Inflammatory macrophage treated with lipopolysaccharide for 4 hours (primary cell): ENCODE results near the gene CDKL2.
"Not testable (repeated sequence)": the region's sequence is repeated elsewhere in the genome, so short reads cannot be mapped to it uniquely, and the experiment has no call there.

Experiments
- DNase-seq: peaks from one replicate; pipeline ENCODE4 v3.0.0-alpha.2; 2020

The CDKL2 gene

DNA sequence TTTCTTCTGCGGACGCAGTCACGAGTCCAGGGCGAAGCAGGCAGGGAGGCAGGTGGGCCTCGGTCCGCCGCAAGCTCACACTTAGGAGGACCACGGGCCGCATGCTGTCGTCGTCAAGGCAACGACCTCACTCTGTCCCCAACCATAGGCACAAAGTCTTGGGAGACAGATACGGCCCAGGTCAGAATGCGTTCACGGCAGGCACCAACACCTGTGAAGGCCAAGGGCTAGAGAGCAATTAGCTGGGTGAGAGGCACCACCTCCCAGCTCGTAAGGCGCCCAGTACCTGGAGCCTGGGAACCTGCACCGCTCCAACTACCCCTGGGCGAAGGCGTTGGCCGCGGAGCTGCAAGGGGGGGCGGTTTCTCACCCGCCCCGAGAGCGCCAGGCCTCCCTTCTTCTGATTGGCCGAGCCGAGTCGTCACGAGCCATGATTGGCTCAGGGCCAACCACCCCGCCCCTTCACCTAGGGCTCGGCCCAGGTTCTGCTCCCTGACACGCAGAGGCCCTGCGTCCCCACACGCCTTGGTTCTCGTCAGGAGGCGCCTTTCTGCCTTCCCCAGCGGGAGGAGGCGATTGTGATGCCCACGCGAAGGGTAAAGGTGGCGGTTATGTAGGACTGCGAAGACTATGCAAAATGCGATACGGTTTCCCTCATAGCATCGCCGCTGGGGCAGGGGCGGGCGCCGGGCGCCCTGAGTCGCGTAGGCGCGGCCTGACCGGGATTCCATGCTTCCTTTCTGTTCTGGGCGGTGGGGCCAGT is at the start of gene CDKL2:
Gene CDKL2, minus strand, starts transcription at position 355 of the 763 bp plus-strand sequence. CDS start 4,540 bp downstream, outside the sequence.
- DNase-seq, result peak; percentile 67

- no peak for DNase-seq
Measured at GRCh38 chr4:75678965-75679364, 48.6 kb upstream of the CDKL2 start.

DNA sequence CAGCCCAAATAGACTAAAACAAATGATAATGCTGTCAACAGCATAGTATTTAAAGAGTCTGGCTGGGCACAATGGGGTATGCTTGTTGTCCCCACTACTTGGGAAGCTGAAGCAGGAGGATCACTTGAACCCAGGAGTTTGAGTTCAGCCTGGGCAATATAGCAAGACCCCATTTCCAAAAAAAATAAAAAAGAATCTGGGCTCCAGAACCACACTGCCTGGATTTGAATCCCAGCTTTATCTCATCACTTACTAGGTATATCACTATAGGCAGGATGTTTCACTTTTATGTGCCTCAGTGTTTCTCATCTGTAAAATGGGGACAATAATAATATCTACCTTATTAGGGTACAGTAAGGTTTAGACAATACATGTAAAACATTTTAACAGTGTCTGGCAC is 48.1 kb upstream of the CDKL2 start:
- DNase-seq, result no peak

- no peak for DNase-seq
Measured at GRCh38 chr4:75675004-75675531, 44.7 kb upstream of the CDKL2 start.

DNA sequence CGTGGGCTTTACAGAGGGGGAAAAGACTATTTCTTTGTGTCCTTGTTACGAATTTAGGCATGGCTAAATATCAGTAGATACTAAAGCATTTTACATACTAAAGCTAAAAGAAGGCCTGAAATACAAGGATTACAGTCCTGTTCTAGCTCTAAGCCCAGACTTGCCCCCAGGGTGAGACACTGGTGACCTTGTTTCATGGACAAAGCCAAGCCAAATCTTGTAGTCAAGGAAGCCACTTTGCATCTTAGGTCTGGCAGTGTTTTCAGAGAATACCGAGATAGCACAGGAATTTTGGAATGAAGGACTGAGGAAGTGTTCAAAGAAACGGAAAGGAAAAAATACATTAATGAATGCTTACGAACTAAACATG is 43.6 kb upstream of the CDKL2 start:
- DNase-seq, result no peak

GRCh38 chr4:75673027-75673958 is 43.0 kb upstream of the CDKL2 start, which contains the start of gene G3BP2:
Gene G3BP2, minus strand, starts transcription at chr4:75673411. Its CDS starts 11,386 bp downstream, at chr4:75662025.
- peak; percentile 99 for DNase-seq

DNA sequence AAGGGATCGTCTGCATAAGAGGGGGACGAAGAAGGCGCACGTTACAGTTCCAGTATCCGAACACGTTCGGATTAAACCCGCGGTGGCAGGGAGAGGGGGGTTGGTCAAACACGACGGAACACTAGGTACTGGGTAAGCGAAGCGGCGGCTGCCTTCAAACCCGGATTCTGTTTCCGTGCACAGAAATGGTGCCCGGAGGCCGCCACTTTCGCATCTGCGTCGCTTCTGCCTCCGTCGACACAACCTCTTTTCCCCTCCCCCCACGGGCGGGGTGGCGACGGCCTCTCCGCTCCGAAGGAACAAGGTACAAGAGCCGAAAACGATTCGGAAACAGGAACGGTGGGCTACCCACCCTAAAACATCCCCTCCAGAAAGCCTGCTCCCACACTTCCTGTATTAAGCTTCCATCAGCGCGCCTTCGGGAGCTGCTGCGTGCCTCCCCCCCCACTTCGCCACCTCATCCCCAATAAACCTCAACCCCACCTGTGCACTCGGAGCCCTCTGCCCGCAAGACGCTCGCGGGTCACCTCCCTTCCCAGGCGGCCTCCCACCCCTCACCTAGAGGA is 42.2 kb upstream of the CDKL2 start:
- peak; percentile 72 for DNase-seq

GRCh38 chr4:75671802-75672421 is 41.6 kb upstream of the CDKL2 start:
- no peak for DNase-seq

GRCh38 chr4:75668596-75668995 is 38.3 kb upstream of the CDKL2 start:
- DNase-seq, result no peak

- not testable (repeated sequence) for DNase-seq
Measured at GRCh38 chr4:75667636-75668035, 37.3 kb upstream of the CDKL2 start.

GRCh38 chr4:75666299-75666698 is 36.0 kb upstream of the CDKL2 start:
- no peak for DNase-seq

- not testable (repeated sequence) for DNase-seq
Measured at GRCh38 chr4:75664604-75665003, 34.3 kb upstream of the CDKL2 start.

DNA sequence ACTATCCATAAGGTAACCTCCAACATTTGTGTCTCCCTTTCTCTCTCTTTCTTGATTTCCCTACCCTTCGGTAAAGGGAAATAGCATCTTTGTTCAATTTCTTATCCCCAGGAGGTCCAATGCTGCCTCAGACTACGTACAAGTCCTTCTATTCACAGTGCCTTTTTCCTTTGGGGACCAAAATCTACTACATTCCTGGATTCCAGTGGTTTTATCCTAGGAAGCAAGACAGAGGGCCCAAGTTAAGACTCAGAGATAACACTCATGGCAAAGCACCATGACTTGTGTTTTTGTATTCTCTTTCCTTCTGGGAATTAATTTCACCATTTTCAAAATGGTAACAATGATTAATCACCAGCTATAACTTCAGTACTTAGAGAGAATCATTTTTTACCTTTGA is 32.3 kb upstream of the CDKL2 start:
- DNase-seq, result no peak

DNA sequence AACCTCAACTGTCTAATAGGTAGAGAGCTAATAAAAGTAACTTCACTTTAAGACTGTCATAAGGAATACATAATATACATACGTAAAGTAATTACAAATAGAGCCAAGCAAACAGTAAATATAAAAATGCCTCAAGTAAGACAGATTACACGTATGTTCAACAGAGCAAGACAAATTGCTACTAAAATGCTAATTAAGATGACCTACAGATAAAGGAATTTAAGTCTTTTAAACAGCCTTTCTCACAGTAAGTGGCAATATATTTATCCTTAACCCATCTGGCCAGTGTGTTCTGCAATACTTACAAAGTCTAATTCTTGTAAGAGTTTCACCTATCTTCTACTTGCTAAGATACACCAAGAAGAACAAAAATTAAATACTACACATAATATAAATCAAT is 30.2 kb upstream of the CDKL2 start:
- no peak for DNase-seq

DNA sequence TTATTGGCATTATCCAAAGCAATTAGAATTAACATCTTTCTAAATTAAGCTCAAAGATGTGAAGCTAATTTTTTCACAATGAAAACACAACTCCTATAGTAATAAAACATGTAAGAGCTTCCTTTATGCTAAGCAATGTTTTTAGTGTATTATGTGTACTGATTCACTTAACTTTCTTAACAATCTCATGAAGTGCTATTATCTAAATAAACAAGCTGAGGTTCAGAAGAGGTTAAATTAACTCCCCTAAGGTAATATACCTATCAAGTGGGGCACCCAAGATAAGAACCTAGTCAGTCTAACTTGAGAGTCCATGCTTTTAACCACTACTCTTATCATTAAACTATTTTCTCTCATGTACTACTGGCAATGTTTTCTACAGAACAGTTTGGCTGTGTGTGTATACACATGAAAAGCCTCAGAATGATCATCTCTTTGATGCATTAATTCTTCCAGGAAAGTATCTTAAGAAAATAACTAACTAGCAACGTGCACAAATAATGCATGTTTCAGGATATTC is 29.2 kb upstream of the CDKL2 start:
- DNase-seq, result no peak

GRCh38 chr4:75658876-75659275 is 28.5 kb upstream of the CDKL2 start:
- no peak for DNase-seq

DNA sequence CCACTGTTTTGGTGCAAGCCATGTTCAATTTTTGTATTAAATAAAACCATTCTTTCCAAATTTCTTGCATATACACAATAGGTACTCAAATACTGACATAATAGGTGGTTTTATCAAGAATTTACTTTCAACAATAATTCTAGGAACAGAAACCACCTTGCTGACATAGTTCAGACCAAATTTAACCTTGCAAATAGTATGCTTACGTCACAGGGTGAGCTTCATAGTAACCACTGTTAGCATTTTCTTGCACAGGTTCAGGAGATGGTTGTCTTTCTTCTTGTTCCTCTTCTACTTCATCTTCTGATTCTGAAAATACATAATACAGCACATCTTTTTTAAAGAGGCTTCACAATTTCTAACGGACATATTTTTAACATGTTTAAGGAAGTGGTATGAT is 25.2 kb upstream of the CDKL2 start:
- DNase-seq, result no peak

DNA sequence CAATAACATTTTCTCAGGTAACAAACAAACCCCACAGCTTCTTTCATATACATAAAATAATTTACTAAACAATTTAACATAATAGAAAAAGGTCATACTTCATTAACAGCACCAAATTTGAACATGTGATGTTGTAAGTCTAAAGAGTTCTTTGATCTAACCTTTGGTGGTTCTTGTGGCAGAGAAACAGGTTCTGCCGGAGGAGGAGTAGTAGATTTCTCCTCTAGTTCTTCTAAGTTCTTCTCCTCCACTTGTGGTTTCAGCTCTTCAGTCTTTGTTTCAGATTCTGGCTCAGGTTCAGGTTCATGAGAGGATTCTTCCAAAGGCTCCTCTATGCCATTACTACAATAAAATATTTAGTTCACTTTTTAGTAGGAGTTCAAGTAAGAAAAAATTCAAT is 24.6 kb upstream of the CDKL2 start:
- no peak for DNase-seq

- DNase-seq, result peak; percentile 26
Measured at GRCh38 chr4:75653845-75654503, 23.6 kb upstream of the CDKL2 start.

GRCh38 chr4:75644095-75644494 is 13.8 kb upstream of the CDKL2 start:
- DNase-seq, result peak; percentile 15

- no peak for DNase-seq
Measured at GRCh38 chr4:75643651-75644050, 13.3 kb upstream of the CDKL2 start.

- DNase-seq, result peak; percentile 85
Measured at GRCh38 chr4:75639124-75639695, 8.9 kb upstream of the CDKL2 start.
